Measurements from ENCODE around the gene CENPN. TPM values are rescaled to one million over a fixed set of nuclear protein-coding genes. Genes with fewer than 3 reads are reported as not detected.

CENPN gene
- total RNA-seq, 3 donors from 2014 or later: 3.9 to 9.7 (median 8.2) TPM

GRCh38 chr16:81073560-81074330 lies 66.7 kb downstream of the CENPN start:
- intact Hi-C loops (cut with DNase I; ENCODE audit: low total_unique reads): no loop called here
- no peak for DNase-seq (ENCODE audit: low spot score in 2 of 2)
- H3K27ac ChIP-seq: no peak overlapping the region
- H3K4me1 ChIP-seq: no peaks in the 10 kb centered on the region
- H3K4me3 ChIP-seq: no peak overlapping the region
- no peaks in the 10 kb centered on the region for H3K9me3 ChIP-seq
- TF ChIP-seq CTCF (IDR thresholded peaks at IDR 0.05): no peak
- no peak for TF ChIP-seq POLR2A (IDR thresholded peaks at IDR 0.05)
- no peak for TF ChIP-seq POLR2AphosphoS5 (IDR thresholded peaks at IDR 0.05)
- H3K27me3 ChIP-seq: no peaks in the 10 kb centered on the region
- H3K36me3 ChIP-seq: no peaks in the 10 kb centered on the region

GRCh38 chr16:81076566-81077075 lies 69.6 kb downstream of the CENPN start:
- peak; percentile 82 to 90 for DNase-seq (ENCODE audit: low spot score in 2 of 2)
- Histone ChIP-seq H3K27me3 (no peaks in the 10 kb centered on the region), H3K9me3 (no peaks in the 10 kb centered on the region), H3K4me1 (no peaks in the 10 kb centered on the region), H3K36me3 (no peaks in the 10 kb centered on the region), H3K4me3 (peak overlapping the region; percentile 59 to 81 (median 70)), H3K27ac (peak overlapping the region; percentile 95 to 98)
- TF ChIP-seq CTCF (IDR thresholded peaks at IDR 0.05) (no peak), POLR2AphosphoS5 (IDR thresholded peaks at IDR 0.05) (no peak), POLR2A (IDR thresholded peaks at IDR 0.05) (no peak)
- intact Hi-C loops (cut with DNase I; ENCODE audit: low total_unique reads): no loop called here

GRCh38 chr16:81077076-81077940 lies 70.3 kb downstream of the CENPN start, which contains the start of gene C16orf46:
Gene C16orf46 (minus strand): TSS chr16:81077238. CDS start chr16:81063955, 13,283 bp downstream.
- TF ChIP-seq POLR2A (IDR thresholded peaks at IDR 0.05): peak; percentile 93
- TF ChIP-seq POLR2AphosphoS5 (IDR thresholded peaks at IDR 0.05): peak; percentile 81 to 96 (median 89)
- TF ChIP-seq CTCF (IDR thresholded peaks at IDR 0.05): peak in 1 of 3 donors; percentile 7
- no peaks in the 10 kb centered on the region for H3K9me3 ChIP-seq
- DNase-seq (ENCODE audit: low spot score in 2 of 2): peak; percentile 97 to 99
- no peaks in the 10 kb centered on the region for H3K27me3 ChIP-seq
- no peaks in the 10 kb centered on the region for H3K4me1 ChIP-seq
- intact Hi-C loops (cut with DNase I; ENCODE audit: low total_unique reads): no loop called here
- peak within 1 kb of the TSS; percentile 95 to 98 for H3K27ac ChIP-seq
- no peaks in the 10 kb centered on the region for H3K36me3 ChIP-seq
- peak within 1 kb of the TSS; percentile 59 to 81 (median 70) for H3K4me3 ChIP-seq

- Histone ChIP-seq H3K27me3 (no peaks in the 10 kb centered on the region), H3K4me3 (no peak overlapping the region), H3K9me3 (no peaks in the 10 kb centered on the region), H3K36me3 (no peaks in the 10 kb centered on the region), H3K4me1 (no peaks in the 10 kb centered on the region), H3K27ac (no peak overlapping the region)
- DNase-seq (ENCODE audit: low spot score in 2 of 2): no peak
- TF ChIP-seq POLR2A (IDR thresholded peaks at IDR 0.05) (no peak), POLR2AphosphoS5 (IDR thresholded peaks at IDR 0.05) (no peak), CTCF (IDR thresholded peaks at IDR 0.05) (no peak)
- intact Hi-C loops (cut with DNase I; ENCODE audit: low total_unique reads): no loop called here
Measured at GRCh38 chr16:81080233-81080632, 73.2 kb downstream of the CENPN start.

Data from breast epithelium (tissue), 4 donors.